Adrenal gland (tissue), 12 donors: ENCODE data around the gene ARMH1. TPM values are rescaled to one million over a fixed set of nuclear protein-coding genes. Genes with fewer than 3 reads are reported as not detected.

ENCODE experiments used
- DNase-seq, 7 donors: peaks; one replicate each; pipeline ENCODE4 v3.0.0-alpha.2; 2019 to 2020
- H3K27ac ChIP-seq, 5 donors: fragments of 200-600 bp; sonication (generic) in 4 of 5; 1 replicate in 3 of 5; 2 replicates in 2 of 5; pipeline versions ENCODE4 v1.5.1 to v1.8.0; 2016 to 2020; ENCODE audit warnings: mild to moderate bottlenecking in 1 of 5
- H3K27me3 ChIP-seq: fragments of 200-600 bp; 2 replicates; pipeline ENCODE4 v1.8.0; 2021
- H3K36me3 ChIP-seq, 2 donors: fragments of 200-600 bp; replicated peaks in 1 of 2; 1 replicate in 1 of 2; 2 replicates in 1 of 2; pipeline versions ENCODE4 v1.5.1 to v1.8.0; 2018 to 2022
- H3K4me1 ChIP-seq, 2 donors: fragments of 200-600 bp; replicated peaks in 1 of 2; 1 replicate in 1 of 2; 2 replicates in 1 of 2; pipeline versions ENCODE4 v1.5.1 to v1.8.0; 2018 to 2021
- H3K4me3 ChIP-seq, 4 donors: fragments of 200-600 bp; sonication (generic) in 3 of 4; one replicate each; pipeline ENCODE4 v1.5.1; 2016 to 2018
- H3K9me3 ChIP-seq, 3 donors: fragments of 200-600 bp; sonication (generic) in 1 of 3; replicated peaks in 1 of 3; 1 replicate in 2 of 3; 2 replicates in 1 of 3; pipeline versions ENCODE4 v1.5.1 to v1.8.0; 2016 to 2021
- CTCF ChIP-seq, 6 experiments: fragments of 450-650 bp in 4 of 6; fragments of 200-600 bp in 2 of 6; sonication (generic) in 1 of 6; IDR thresholded peaks; 1 replicate in 5 of 6; 2 replicates in 1 of 6; pipeline versions ENCODE4 v1.5.1 to v1.8.0; 2016 to 2021; ENCODE audit warnings: antibody characterized with exemption in 6 of 6, mild to moderate bottlenecking in 2 of 6, moderate library complexity in 1 of 6
- POLR2A ChIP-seq, 2 donors: fragments of 450-650 bp; IDR thresholded peaks; one replicate each; pipeline ENCODE4 v1.6.1; 2017; ENCODE audit warnings: antibody characterized with exemption in 2 of 2, mild to moderate bottlenecking in 2 of 2, moderate library complexity in 1 of 2
- WGBS, 4 donors: extraction: QIAGEN DNeasy Blood & Tissue Kit in 2 of 4; methylation state at CpG; one replicate each; pipeline versions ENCODE4 v1.1.5 to v1.1.7; 2013 to 2017; 5-methylcytosine and 5-hydroxymethylcytosine counted together
- intact Hi-C, 2 donors: fragments of 100-400 bp; cut with DNase I; formaldehyde crosslinking; loops; one replicate each; pipeline versions ENCODE4 v1.14.1 to v1.15.0; 2022 to 2023
- polyA plus RNA-seq, 3 donors: library from polyadenylated mRNA; stranded (reverse); fragments of 200-250 nt in 2 of 3; fragments of 350-450 nt in 1 of 3; fragmentation: Illumina TruSeq in 1 of 3; extraction: RNeasy Lipid Tissue Mini Kit (QIAGEN cat#74804) in 1 of 3; gene quantifications; one replicate each; pipeline ENCODE4 v1.2.3, GENCODE V29; 2013 to 2014
- total RNA-seq, 9 donors: library from RNA; depleted of rRNA in 4 of 9; stranded (reverse); fragments of >200 nt in 4 of 9; fragments of 120-200 nt in 1 of 9; fragmentation: NEBNext Ultra II Directional in 1 of 9; extraction: Animal tissue kit (Norgen Biotek cat#: 25700) in 1 of 9; gene quantifications; one replicate each; pipeline versions ENCODE4 v1.1.0 to v1.2.4, GENCODE V29; 2013 to 2023
- donor health status: healthy with polysubstance abuse.
- donor health status: Bipolar disorder and iron deficiency.
- donor health status: DM: yes; HTN: yes; CAD: no.
- donor health status: DM: no; HTN: no; CAD: no.
- donor health status: DM: no; HTN: no; CAD: no.
- donor health status: DM: yes; HTN: yes; CAD: no.

ARMH1 gene
- total and polyA plus RNA-seq, 12 donors, result 0.18 to 76.0 (median 4.3) TPM

GRCh38 chr1:44640200-44640853, 34.2 kb upstream of the ARMH1 start:
- DNase-seq, result no peak
- H3K36me3 ChIP-seq, result peaks cover 0 to 90% of the 10 kb centered on the region in 2 donors
- no peaks in the 10 kb centered on the region for H3K9me3 ChIP-seq
- H3K27me3 ChIP-seq, result no peaks in the 10 kb centered on the region
- no peak overlapping the region for H3K4me3 ChIP-seq
- 90 to 92% (median 91%) methylated on average over 23 to 24 of the region's 24 CpGs for WGBS, 4 donors
- intact Hi-C loops, result no loop called here
- peaks cover 15 to 59% of the 10 kb centered on the region in 2 donors for H3K4me1 ChIP-seq
- H3K27ac ChIP-seq, result no peak overlapping the region
- TF ChIP-seq CTCF (IDR thresholded peaks at IDR 0.05) (no peak), POLR2A (IDR thresholded peaks at IDR 0.05) (no peak)

DNA sequence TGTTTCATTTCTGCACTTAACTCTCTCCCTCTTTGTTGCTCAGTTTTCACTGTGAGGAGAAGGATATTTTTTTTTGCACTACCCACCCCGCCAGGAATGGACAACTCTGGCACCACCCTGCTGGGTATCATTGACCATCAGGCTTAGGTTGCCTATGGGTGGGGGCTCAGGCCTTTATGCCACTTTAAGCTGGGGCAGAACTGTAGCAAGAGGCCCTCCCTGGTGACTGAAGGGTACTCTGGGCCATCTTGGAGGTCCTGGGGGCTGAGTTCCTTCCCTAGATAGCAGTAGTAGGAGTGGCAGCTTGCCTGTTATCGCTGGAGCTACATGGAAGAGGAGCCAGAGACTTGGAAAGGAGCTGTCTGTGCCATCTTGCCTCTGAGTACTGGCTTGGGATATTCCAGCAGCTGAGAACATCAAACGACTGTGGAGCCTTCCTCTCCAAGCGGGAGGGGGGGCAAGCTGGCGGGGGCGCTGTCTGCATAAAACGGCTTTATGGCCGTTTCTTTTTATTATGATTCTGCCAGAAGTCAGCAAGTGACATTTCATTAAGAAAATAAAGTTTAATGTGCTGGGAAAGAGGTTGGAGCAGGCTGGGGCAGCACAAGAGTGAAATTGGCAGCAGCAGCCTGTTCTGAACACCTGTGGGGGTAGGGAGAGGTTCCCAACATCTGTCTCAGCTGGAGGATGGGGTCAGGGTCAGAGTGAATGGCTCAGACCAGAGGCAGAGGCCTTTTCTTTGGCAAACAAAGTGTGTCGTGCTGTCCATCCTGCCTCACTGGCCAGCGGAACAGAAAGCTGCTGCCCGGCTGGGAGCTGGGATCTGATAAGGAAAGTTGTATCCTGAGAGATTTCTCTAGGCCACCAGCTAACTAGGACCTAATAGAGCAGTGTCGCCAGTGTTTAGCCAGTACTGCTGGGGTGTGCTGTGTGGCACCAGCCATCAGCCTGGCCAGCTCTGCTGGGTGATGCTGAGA, 33.1 kb upstream of the ARMH1 start:
- intact Hi-C loops, result no loop called here
- DNase-seq, result peak in 3 of 7 donors; percentile 46 to 61 (median 59)
- H3K4me1 ChIP-seq, result peaks cover 26 to 65% of the 10 kb centered on the region in 2 donors
- no peaks in the 10 kb centered on the region for H3K9me3 ChIP-seq
- WGBS, 4 donors, result 67 to 79% (median 72%) methylated on average over 11 to 12 of the region's 12 CpGs
- H3K27me3 ChIP-seq, result no peaks in the 10 kb centered on the region
- H3K4me3 ChIP-seq, result no peak overlapping the region
- H3K36me3 ChIP-seq, result peaks cover 0 to 88% of the 10 kb centered on the region in 2 donors
- H3K27ac ChIP-seq, result peak overlapping the region in 1 of 5 donors; percentile 17
- TF ChIP-seq CTCF (IDR thresholded peaks at IDR 0.05) (no peak), POLR2A (IDR thresholded peaks at IDR 0.05) (no peak)

GRCh38 chr1:44642255-44642654, 32.3 kb upstream of the ARMH1 start:
- H3K4me3 ChIP-seq, result no peak overlapping the region
- no peak for TF ChIP-seq POLR2A (IDR thresholded peaks at IDR 0.05)
- no peak for TF ChIP-seq CTCF (IDR thresholded peaks at IDR 0.05)
- 96 to 100% (median 99%) methylated on average over 2 of the region's 2 CpGs for WGBS, 4 donors
- no peaks in the 10 kb centered on the region for H3K27me3 ChIP-seq
- peaks cover 30 to 61% of the 10 kb centered on the region in 2 donors for H3K4me1 ChIP-seq
- H3K9me3 ChIP-seq, result no peaks in the 10 kb centered on the region
- peak overlapping the region in 1 of 5 donors; percentile 17 for H3K27ac ChIP-seq
- H3K36me3 ChIP-seq, result peaks cover 0 to 83% of the 10 kb centered on the region in 2 donors
- DNase-seq, result no peak
- intact Hi-C loops, result no loop called here

DNA sequence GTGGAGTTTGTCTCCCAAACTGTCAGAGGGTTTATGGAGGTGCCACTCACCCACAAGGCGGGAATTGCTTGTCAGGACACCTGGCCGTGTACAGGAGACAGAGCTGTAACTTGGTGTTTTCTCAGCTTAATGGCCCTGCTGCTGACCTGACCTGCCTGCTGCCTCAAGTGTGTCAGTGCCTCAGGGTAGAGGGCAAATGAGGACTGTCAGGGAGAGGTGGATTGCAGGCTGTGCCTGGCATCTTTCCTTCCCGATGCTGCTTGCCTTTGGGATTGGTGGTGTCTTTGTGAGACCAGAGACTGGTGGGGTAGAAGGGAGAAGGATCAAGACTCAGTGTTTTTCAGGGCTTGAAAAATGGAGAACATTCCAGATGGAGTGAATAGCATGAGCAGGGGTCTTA, 31.6 kb upstream of the ARMH1 start:
- Histone ChIP-seq H3K9me3 (no peaks in the 10 kb centered on the region), H3K27ac (no peak overlapping the region), H3K27me3 (no peaks in the 10 kb centered on the region), H3K4me3 (no peak overlapping the region), H3K36me3 (peaks cover 0 to 83% of the 10 kb centered on the region in 2 donors), H3K4me1 (peaks cover 30 to 54% of the 10 kb centered on the region in 2 donors)
- 91 to 98% (median 93%) methylated on average over 3 of the region's 3 CpGs for WGBS, 4 donors
- TF ChIP-seq POLR2A (IDR thresholded peaks at IDR 0.05), result no peak
- TF ChIP-seq CTCF (IDR thresholded peaks at IDR 0.05), result no peak
- no peak for DNase-seq
- intact Hi-C loops, result no loop called here
